NCI-H187 treated with DMSO at 0.1 percent for 48 hours (cell line): Measurements from ENCODE around the gene PHACTR3.
A peak's percentile ranks its signal among the peaks of the same experiment; 100 is the strongest.
"Not testable (repeated sequence)": the region's sequence is repeated elsewhere in the genome, so short reads cannot be mapped to it uniquely, and the experiment has no call there.

Source experiments
- DNase-seq: peaks from one replicate; lab custom pipeline; 2025; lab: John Stamatoyannopoulos, UW

The PHACTR3 gene

GRCh38 chr20:59828125-59829053 lies 224.0 kb downstream of the PHACTR3 start:
- DNase-seq, result no peak

DNA sequence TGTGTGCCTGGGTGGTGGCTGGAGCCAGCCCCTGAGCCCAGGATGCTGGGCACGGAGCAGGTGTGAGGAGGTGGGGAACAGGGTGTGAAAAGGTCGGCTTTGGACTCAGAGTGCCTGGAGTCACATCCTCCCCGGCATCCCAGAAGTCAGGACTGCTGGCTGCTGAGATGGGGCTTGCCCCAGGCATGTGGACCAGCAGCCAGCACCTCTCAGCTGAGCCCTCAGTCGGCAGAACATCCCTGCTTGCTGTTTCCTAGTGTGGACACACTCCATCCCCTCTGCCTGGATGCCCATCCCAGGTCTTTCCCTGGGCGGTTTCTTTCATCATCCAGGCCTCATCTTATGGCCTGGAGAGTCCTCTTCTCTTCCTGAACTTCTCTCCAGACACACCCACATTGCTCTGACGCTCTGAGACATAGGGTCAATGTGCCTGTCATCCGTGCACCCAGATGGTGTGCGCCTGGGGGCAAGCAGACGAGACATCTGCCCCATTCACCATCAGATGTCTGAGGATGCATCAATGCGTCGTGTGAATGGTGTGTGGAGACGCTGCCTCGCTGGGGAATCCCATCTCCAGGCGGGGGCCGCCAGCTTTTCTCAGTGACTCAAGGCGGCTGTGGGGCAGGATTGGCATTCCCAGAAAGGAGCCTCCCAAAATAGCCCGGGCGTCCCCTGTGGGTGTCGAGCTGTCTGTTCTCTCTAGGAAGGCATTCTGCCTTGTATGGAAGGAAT lies 224.9 kb downstream of the PHACTR3 start:
- DNase-seq, result no peak

GRCh38 chr20:59829786-59830664 lies 225.7 kb downstream of the PHACTR3 start:
- DNase-seq, result no peak

- DNase-seq, result no peak
These were observed 226.3 kb downstream of the PHACTR3 start for GRCh38 chr20:59830665-59831023.

- DNase-seq, result no peak
These were observed 226.9 kb downstream of the PHACTR3 start for GRCh38 chr20:59831024-59831915.

GRCh38 chr20:59831916-59832270 lies 227.6 kb downstream of the PHACTR3 start:
- no peak for DNase-seq

DNA sequence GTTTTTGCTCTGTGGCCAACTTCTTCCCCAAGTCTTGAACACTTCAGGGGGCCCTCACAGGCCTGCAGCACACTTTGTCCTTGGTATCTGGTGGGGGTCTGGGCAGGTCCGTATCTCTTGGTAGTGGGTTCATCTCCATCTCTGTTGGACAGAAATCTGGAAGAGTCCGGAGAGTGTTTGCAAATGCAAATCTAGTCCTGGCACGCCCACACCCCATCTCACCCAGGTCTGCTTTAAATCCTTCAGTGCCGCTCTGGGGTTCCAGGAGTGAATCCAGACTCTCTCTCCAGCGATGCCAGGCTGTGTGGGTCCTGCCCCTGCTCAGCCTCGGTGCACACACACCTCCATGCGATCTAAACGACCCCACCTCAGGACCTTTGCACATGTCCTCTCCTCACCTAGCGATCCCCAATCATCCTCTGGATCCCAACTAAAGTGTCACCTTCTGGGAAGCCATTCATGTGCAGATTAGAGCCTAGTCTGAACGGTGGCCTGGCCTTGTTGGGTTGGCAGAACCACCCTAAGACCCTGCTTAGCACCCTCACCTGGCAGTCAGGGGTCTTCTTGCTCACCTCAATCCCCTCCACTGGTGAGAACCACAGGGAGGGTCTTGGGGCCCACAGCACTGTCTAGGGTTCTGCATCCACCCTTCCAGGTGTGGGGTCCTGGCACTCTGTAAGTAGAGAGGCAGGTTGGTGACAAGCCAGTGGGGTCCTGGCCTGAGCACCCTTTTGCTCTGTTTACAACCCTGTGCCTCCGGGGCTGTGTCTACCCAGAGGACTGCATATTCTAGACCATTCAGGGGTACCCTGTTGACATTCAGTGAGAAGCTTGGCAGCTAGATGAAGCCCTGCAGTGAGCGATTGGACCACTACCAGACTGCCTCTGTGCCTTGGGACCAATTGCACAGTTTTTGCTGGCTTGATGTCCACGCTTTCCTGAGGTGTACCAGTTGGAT lies 228.3 kb downstream of the PHACTR3 start:
- no peak for DNase-seq

DNA sequence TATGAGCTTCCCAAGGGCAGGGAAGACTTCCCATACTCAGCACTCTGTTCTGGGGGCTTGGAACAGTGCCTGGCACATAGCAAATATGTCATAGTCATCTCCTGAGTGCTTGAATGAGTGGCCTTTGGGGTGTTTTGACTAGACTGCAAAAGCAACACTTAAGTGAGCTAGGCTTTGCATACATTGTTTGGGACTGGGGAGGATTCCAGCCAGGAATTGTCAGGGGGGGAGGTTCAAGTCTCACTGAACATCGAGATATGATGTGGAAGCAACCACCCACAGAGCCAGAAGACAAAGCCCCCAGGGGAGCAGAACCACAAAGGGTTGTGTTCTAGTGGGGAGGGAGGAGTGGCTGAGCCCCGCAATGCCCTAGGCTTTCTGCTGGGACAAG lies 230.7 kb downstream of the PHACTR3 start:
- DNase-seq, result no peak

DNA sequence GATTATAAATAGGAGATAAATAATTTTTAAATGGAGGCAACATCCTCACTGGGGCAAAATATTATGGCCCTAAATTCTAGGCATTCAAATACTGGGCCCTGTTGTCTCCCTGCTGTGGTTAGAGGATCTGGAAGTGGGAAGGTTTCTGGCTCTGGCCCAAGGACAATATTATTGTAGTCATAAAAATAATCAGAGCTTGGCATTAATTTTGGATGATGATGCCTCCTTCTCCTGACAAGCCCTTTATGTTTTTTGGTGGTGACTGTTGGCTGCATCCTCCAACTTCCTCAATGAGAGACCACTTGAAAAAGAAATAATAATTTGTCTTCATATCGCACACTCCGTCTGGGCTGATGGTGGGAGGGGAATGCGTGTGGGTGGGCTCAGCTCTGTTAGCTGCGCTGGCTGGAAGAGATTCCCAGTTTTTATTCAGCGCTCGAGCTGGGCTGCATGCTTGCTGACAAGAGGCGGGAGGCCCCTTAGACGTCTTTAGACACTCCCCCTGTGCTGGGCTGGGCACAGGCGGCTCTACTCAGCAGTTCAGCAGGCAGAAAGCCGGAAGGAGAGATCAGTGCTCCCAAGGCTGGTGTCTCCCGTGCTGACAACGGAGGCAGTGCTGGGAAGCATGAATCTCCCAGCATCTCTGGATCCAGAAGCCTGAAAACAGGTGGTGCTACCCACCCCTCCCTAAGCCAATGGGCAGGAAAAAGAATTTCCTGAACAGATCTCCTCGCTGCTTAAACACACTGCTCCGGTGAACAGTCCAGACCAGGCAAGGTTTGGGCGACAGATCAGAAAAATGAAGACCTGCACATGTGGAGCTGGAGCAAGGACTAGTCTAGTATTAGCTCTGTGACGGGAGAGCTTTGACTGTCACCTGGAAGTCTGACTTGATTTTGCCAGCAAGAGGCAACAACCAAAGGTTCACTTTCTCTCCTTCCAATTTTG lies 231.4 kb downstream of the PHACTR3 start:
- peak; percentile 52 for DNase-seq

DNA sequence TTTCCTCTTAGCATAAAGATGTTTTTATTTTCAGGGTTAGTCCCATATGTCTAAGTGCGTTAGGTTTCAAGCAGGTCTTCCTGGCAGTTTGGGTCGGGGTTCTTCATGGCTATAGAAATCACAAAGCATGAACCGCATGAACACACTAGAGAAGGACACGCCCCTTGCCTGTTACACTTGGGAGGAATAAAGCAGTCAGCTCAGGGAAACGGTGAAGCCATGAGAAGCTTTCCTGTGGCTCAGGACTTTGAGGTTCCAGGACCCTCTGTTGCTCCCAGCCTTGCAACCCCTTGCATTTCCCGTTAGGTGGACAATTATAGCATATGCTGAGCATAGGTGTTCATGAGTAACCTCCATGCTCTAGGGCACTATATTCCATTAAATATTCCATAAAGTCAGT lies 232.4 kb downstream of the PHACTR3 start:
- peak; percentile 54 for DNase-seq

- no peak for DNase-seq
These were observed 233.5 kb downstream of the PHACTR3 start for GRCh38 chr20:59837623-59838394.

GRCh38 chr20:59839400-59839799 lies 235.1 kb downstream of the PHACTR3 start:
- DNase-seq, result no peak

GRCh38 chr20:59845472-59845871 lies 241.1 kb downstream of the PHACTR3 start:
- DNase-seq, result no peak

DNA sequence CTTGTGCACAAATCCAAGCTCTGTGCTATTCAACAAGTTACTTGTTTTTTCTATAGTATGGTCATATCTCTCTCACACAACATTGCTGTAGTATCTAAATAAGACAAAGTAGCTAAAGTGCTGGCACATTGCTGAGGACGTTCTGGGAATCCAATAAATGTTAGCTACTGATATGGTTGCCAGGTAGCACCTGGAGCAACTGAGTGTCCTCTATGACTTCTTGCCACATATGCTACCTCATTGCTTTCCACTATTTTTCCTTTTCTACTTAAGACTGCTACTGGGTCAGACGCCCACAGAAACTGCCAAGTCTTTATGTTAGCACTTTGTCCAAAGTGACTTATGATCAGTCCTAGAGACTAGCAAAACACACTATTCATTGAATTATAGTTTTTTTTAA lies 243.8 kb downstream of the PHACTR3 start:
- no peak for DNase-seq

DNA sequence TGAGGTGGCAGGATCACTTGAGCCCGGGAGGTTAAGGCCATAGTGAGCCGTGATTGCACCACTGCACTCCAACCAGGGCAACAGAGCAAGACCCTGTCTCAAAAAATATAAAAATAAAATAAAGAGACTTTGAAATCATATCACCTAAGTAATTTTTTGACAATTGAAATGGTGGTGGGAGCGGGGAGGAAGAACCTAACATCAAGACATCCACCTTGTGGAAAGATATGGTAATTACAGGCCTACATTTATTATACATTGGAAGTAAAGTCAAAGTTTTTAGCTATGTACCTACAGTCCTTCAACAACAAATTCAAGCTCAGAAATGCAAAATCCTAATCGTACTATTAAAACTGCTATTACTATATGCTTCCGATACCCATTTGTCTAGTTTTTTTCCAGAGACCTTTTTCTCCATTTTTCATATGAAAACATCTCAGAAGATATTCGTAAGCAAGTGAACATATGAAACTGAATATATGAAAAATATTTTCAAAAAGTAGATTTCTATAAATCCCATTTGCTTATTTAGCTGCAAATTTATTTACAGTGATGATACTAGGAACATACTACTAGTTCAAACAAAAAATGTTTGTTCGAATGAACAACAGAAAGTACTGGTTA lies 245.8 kb downstream of the PHACTR3 start:
- no peak for DNase-seq

DNA sequence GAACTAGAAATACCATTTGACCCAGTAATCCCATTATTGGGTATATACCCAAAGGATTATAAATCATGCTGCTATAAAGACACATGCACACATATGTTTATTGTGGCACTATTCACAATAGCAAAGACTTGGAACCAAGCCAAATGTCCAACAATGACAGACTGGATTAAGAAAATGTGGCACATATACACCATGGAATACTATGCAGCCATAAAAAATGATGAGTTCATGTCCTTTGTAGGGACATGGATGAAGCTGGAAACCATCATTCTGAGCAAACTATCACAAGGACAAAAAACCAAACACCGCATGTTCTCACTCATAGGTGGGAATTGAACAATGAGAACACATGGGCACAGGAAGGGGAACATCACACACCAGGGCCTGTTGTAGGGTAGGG lies 252.2 kb downstream of the PHACTR3 start:
- DNase-seq, result not testable (repeated sequence)

DNA sequence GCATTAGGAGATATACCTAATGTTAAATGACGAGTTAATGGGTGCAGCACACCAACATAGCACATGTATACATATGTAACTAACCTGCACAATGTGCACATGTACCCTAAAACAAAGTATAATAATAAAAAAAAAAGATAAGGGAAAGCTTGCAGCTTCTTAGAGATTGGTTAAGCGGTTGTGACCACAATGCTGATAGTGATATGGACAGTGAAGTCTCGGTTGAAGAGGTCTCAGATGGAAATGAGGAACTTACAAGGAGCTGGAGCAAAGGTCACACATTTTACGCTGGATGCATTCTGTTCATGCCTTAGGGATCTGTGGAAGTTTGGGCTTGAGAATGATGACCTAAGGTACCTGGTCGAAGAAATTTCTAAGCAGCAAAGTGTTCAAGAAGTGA lies 252.6 kb downstream of the PHACTR3 start:
- DNase-seq, result not testable (repeated sequence)

DNA sequence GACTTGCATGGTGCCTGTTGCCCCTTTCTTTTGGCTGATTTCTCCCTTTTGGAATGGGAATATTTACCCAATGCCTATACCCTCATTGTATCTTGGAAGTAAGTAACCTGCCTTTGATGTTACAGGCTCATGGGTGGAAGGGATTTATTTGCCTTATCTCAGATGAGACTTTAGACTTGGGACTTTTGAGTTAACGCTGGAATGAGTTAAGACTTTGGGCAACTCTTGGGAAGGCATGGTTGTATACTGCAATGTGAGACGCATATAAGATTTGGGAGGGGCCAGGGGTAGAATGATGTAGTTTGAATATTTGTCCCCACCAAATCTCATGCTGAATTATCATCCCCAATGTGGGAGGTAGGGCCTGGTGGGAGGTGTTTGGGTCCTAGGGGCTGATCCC lies 253.6 kb downstream of the PHACTR3 start:
- no peak for DNase-seq
